ENCODE measurements around the gene HMGN2. TPM values are rescaled to one million over a fixed set of nuclear protein-coding genes. Genes with fewer than 3 reads are reported as not detected.

HMGN2 gene
- total and polyA plus RNA-seq, 5 experiments from 2014 or later: 382 to 759 (median 634) TPM

DNA sequence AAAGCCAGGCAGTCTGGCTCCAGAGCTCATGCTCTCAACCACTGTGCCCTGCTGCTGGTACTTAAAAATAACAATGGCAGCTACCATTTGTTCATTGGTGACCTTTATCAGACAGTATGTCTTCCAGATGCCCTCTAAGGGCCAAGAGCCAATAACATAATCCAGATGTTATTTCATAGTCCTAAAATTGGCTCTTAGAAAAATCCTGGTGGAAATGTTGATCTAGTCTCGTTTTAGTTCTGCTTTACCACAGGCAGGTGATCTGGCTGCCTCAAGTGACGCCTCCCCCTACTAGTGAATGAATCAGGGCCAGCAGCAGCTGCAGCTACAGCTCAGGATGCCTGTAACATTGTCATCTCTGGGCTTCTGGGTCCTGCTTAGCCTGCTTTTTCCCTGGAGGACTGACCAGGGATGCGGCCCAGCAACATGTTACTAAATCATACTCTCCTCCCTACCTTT, 12.6 kb upstream of the HMGN2 start:
- ATAC-seq: no peak
- no peaks in the 10 kb centered on the region for H3K9me3 Mint-ChIP-seq
- POLR2A ChIA-PET: interaction anchor here (1.4 kb wide), 1 partner anchor 12 kb away, joined by 4 read pairs; the partner anchor contains the start of gene HMGN2
- no peak overlapping the region for H3K27ac Mint-ChIP-seq
- DNase-seq: no peak
- H3K4me1 Mint-ChIP-seq: no peaks in the 10 kb centered on the region
- H3K4me3 Mint-ChIP-seq: no peak overlapping the region
- H3K36me3 Mint-ChIP-seq: peaks cover 7 to 71% (median 10%) of the 10 kb centered on the region in 3 donors
- no peaks in the 10 kb centered on the region for H3K27me3 Mint-ChIP-seq

DNA sequence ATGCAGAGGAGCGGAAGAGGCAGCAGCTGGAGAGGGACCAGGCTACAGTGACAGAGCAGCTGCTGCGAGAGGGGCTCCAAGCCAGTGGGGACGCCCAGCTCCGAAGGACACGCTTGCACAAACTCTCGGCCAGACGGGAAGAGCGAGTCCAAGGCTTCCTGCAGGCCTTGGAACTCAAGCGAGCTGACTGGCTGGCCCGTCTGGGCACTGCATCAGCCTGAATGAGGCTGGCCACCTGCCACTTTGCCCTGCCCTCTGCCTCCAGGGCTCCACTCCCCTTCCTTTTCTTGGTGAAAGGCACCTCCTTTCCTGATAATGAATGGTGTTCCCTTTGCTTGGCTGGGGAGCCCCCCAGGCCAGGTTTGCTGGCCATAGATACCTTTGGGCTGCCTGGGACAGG, 3.3 kb upstream of the HMGN2 start:
- H3K4me3 Mint-ChIP-seq: no peak overlapping the region
- peaks cover 0 to 52% (median 15%) of the 10 kb centered on the region in 3 donors for H3K36me3 Mint-ChIP-seq
- POLR2A ChIA-PET: no interaction called here
- ATAC-seq (no peak), DNase-seq (no peak)
- H3K4me1 Mint-ChIP-seq: peaks cover 14 to 29% (median 26%) of the 10 kb centered on the region in 4 donors
- H3K9me3 Mint-ChIP-seq: no peaks in the 10 kb centered on the region
- H3K27me3 Mint-ChIP-seq: no peaks in the 10 kb centered on the region
- H3K27ac Mint-ChIP-seq: no peak overlapping the region

DNA sequence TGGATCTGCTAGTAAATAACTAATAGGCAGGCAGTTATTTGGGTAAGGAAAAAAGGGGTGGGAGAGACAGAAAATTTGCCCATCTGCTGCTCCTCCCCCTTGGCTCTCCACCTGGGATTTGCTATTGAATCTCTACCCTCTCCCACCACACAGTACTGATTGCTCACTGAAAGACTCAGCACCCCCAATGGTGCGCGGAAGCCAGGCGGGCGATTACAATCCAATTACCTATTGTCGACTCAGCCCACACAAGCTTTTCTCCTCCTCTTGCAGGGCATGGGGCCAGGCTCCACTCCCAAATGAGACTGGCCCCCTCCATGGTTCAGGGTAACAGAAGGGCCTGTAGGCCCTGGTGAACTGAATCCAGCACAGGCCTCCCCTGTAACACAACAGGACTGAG, 2.7 kb upstream of the HMGN2 start:
- no peak overlapping the region for H3K4me3 Mint-ChIP-seq
- H3K9me3 Mint-ChIP-seq: no peaks in the 10 kb centered on the region
- no peaks in the 10 kb centered on the region for H3K27me3 Mint-ChIP-seq
- POLR2A ChIA-PET: interaction anchor here (0.6 to 0.7 kb wide), 2 partner anchors 27 to 443 kb away, joined by 3 read pairs; no protein-coding TSS in a partner anchor
- peaks cover 0 to 56% (median 15%) of the 10 kb centered on the region in 3 donors for H3K36me3 Mint-ChIP-seq
- no peak for ATAC-seq
- H3K27ac Mint-ChIP-seq: peak overlapping the region in 1 of 10 donors; percentile 48
- H3K4me1 Mint-ChIP-seq: peaks cover 15 to 35% (median 32%) of the 10 kb centered on the region in 4 donors
- no peak for DNase-seq

DNA sequence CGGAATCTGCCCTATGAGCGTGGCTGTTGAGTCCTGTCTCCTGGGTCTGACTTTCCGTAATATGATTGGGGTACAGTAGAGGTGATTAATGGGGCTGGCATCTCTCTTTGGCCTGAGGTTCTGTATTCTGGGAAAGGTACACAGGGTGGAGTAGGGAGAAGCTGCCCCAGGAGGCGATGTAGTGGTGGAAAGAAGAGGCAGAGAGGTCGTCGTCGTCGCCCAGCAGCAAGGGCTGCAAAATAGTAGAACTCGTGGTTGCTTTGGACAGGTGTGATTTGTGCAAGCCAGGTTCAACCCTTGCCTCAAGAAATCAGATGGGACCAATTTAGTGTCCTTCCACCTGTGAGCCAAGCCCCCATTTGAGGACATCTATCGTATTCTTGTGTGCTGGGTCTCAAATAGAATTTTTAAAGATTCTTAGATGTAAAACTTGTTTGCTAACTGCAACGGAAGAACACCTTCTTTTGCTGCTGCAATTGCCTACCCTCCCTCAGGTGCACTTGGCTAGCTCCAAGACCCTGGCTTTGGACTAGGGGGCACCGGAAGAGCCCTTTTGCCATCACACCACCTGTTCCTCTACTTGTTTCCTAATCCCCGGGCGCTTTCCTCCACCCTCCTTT, 1.3 kb upstream of the HMGN2 start:
- ATAC-seq: no peak
- Mint-ChIP-seq H3K27me3 (no peaks in the 10 kb centered on the region), H3K4me3 (peak overlapping the region; percentile 86 to 97 (median 94)), H3K36me3 (peaks cover 0 to 54% (median 11%) of the 10 kb centered on the region in 3 donors), H3K9me3 (no peaks in the 10 kb centered on the region), H3K27ac (peak overlapping the region in 9 of 10 donors; percentile 56 to 99 (median 75)), H3K4me1 (peaks cover 16 to 42% (median 40%) of the 10 kb centered on the region in 4 donors)
- DNase-seq: peak in 1 of 10 donors; percentile 3
- POLR2A ChIA-PET: interaction anchor here (0.8 to 3.9 kb wide), 14 partner anchors 11 to 394 kb away, joined by 3 to 43 read pairs (median 4); partner anchors contain the start of genes CEP85, DHDDS and SH3BGRL3

DNA sequence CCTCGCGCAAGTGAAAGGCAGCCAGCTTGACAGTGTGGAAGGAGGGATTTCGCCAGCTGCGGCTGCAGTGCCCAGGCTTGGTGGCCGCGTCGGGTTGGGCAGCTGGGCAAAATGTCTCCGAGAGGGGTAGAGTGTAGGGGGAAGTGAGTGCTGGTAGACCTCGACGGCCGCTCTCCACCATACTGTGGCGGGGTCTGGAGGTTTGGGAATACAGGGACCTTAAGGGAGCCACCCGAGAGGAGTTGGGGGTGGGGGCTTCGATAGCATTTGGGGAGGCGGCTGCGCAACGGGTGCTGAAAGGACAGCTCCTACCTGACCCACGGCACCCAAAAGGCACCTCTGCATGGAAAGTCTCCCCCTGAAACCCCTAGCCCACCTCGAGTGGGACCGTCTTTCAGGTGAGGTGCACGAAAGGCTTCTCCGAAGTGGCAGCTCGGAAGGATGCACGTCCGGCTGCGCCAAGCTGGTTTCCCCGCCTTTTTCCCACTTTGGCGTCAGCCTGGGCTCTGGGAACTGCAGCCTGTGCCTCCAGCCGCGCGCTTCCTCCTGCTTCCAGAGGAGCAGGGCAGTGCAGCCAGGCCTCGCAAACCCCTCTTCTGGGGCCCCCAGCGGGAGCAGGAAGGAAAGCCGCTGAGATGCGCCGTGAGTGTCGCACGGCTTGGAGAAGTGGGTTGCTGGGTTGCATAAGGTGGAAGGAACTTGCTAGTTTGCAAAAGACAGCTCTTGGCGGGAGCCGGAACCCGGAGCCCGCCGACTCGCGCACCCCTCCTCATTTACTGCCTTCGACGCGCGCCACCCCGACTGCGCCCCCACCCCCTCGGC, 531 bp upstream of the HMGN2 start:
- Mint-ChIP-seq H3K9me3 (no peaks in the 10 kb centered on the region), H3K4me3 (peak overlapping the region; percentile 86 to 97 (median 94)), H3K36me3 (peaks cover 0 to 55% (median 10%) of the 10 kb centered on the region in 3 donors), H3K27me3 (no peaks in the 10 kb centered on the region), H3K27ac (peak overlapping the region; percentile 92 to 99 (median 97)), H3K4me1 (peaks cover 18 to 49% (median 47%) of the 10 kb centered on the region in 4 donors)
- peak; percentile 39 to 43 for ATAC-seq
- POLR2A ChIA-PET: interaction anchor here (0.6 to 3.9 kb wide), 25 partner anchors 10 to 652 kb away, joined by 3 to 43 read pairs (median 4); partner anchors contain the start of genes CEP85, DHDDS, MTFR1L and PIGV
- peak in 8 of 10 donors; percentile 9 to 66 (median 26) for DNase-seq

DNA sequence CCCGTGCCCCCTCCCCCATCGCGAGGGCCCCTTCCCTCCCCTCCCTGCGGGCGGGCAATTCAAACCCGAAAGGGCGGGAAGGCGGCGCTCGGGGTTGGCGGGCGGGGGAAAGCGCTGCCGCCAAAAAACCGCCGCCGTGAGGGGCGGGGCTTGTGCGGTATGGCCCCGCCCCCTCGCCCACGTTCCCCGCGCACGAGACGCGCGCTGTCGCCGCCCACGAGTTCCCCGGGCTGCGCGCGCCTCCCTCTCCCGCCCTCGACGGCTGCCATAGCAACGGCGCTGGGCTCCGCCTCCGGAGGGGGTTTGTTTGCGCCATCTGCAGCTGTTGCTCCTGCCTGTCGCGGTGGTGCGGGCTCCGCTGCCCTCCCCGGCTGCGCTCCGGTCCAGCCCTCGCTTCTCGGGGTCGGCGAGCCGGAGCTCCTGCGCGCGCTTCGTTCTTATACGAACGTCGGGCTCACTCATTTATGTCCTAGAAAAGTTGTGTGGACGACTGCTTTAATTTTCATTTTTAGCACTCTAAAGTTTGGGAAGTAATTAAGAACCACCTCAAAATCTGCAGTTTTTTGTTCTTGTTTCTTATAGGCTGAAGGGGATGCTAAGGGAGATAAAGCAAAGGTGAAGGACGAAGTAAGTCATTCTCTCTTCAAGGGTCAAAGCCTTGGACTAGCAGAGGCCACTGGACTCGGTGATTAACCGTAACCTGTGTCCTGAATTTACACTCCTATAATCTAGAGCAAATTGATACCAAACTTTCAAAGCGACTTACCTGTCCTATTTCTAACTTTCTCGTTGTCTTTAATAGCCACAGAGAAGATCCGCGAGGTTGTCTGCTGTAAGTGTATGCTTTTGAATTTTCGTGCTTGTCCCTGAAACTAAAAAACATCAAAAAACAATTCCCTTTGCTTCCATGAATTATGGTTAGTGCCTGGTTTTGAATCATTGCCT, 933 bp downstream of the HMGN2 start:
- peak; percentile 94 to 98 (median 96) for DNase-seq
- H3K4me3 Mint-ChIP-seq: peak overlapping the region; percentile 86 to 95 (median 89)
- H3K36me3 Mint-ChIP-seq: peaks cover 0 to 56% (median 10%) of the 10 kb centered on the region in 3 donors
- no peaks in the 10 kb centered on the region for H3K27me3 Mint-ChIP-seq
- POLR2A ChIA-PET: interaction anchor here (0.6 to 3.9 kb wide), 18 partner anchors 9 to 975 kb away, joined by 3 to 43 read pairs (median 6); partner anchors contain the start of genes DHDDS, MTFR1L and PIGV
- no peaks in the 10 kb centered on the region for H3K9me3 Mint-ChIP-seq
- peaks cover 16 to 60% (median 54%) of the 10 kb centered on the region in 4 donors for H3K4me1 Mint-ChIP-seq
- H3K27ac Mint-ChIP-seq: peak overlapping the region; percentile 74 to 92 (median 90)
- ATAC-seq: peak; percentile 71 to 76

DNA sequence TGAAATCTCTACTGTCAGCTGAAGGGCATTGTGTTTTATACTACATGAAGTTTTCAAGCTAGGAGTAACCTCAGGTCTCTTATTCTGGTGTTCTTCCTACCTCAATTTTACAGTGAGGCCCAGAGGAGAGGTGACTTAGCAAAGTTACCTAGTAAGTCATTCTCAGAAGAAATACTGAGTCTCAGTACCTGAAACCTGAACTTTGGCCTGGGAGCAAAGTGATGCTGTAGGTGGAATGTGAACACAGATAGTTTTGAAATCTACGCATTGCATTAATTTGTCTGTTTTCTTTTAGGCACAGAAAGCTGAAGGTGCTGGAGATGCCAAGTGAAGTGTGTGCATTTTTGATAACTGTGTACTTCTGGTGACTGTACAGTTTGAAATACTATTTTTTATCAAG, 2.6 kb downstream of the HMGN2 start:
- H3K4me1 Mint-ChIP-seq: peaks cover 21 to 57% (median 56%) of the 10 kb centered on the region in 4 donors
- peak overlapping the region in 7 of 10 donors; percentile 31 to 92 (median 77) for H3K27ac Mint-ChIP-seq
- POLR2A ChIA-PET: interaction anchor here (0.6 to 1.4 kb wide), 4 partner anchors 43 to 1022 kb away, joined by 3 read pairs; partner anchors contain the start of gene DHDDS
- ATAC-seq: no peak
- DNase-seq: no peak
- no peaks in the 10 kb centered on the region for H3K27me3 Mint-ChIP-seq
- H3K36me3 Mint-ChIP-seq: peaks cover 0 to 62% (median 12%) of the 10 kb centered on the region in 3 donors
- H3K9me3 Mint-ChIP-seq: no peaks in the 10 kb centered on the region
- peak overlapping the region in 8 of 10 donors; percentile 42 to 91 (median 72) for H3K4me3 Mint-ChIP-seq

DNA sequence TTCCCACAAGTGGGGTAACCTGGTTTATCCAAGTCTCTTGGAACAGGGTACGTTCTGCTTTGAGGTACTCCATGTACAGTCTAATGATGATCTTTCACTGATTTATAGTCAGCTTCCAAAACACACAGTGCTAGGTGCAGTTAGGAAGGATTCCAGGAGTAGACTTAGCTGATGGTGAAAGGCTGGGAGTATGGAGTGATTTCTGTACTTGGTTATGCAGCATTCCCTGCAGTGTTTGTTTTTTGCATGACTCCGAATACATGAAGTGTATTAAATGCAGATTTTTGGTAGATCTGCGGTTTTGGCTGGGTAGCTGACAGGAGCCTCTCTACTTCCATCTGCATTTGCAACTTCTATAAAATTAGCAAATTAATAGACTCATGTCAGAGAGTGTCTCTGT, 3.7 kb downstream of the HMGN2 start:
- Mint-ChIP-seq H3K36me3 (peaks cover 0 to 63% (median 12%) of the 10 kb centered on the region in 3 donors), H3K9me3 (no peaks in the 10 kb centered on the region), H3K27me3 (no peaks in the 10 kb centered on the region), H3K27ac (peak overlapping the region in 6 of 10 donors; percentile 12 to 77 (median 60)), H3K4me1 (peaks cover 16 to 48% (median 45%) of the 10 kb centered on the region in 4 donors), H3K4me3 (peak overlapping the region in 1 of 10 donors; percentile 15)
- POLR2A ChIA-PET: interaction anchor here (0.6 kb wide), 1 partner anchor 244 kb away, joined by 3 read pairs; no protein-coding TSS in a partner anchor
- DNase-seq (no peak), ATAC-seq (no peak)

DNA sequence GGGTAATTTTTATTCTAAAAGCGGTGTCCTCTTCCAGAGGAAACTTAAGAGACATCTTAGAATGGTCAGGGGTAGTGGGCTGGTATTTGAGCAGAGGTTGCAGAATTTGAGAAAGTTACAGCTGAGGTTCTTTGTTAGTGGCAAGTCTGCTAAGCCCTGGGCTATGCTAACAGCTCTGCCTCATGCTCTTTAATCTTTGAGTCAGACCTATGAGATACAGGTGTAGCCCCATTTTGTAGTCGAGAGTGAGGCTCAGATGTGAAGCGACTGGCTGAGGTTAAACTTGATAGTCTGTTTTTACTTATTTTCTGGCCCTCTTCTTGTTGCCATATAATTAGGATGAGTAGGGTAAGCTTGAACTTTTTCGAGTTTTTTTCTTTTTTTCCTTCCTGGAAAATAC, 4.7 kb downstream of the HMGN2 start:
- Mint-ChIP-seq H3K4me3 (peak overlapping the region in 1 of 10 donors; percentile 10), H3K36me3 (peaks cover 0 to 69% (median 12%) of the 10 kb centered on the region in 3 donors), H3K4me1 (peaks cover 14 to 43% (median 37%) of the 10 kb centered on the region in 4 donors), H3K27ac (peak overlapping the region in 4 of 10 donors; percentile 20 to 70 (median 57)), H3K9me3 (no peaks in the 10 kb centered on the region), H3K27me3 (no peaks in the 10 kb centered on the region)
- POLR2A ChIA-PET: no interaction called here
- DNase-seq (no peak), ATAC-seq (no peak)

DNA sequence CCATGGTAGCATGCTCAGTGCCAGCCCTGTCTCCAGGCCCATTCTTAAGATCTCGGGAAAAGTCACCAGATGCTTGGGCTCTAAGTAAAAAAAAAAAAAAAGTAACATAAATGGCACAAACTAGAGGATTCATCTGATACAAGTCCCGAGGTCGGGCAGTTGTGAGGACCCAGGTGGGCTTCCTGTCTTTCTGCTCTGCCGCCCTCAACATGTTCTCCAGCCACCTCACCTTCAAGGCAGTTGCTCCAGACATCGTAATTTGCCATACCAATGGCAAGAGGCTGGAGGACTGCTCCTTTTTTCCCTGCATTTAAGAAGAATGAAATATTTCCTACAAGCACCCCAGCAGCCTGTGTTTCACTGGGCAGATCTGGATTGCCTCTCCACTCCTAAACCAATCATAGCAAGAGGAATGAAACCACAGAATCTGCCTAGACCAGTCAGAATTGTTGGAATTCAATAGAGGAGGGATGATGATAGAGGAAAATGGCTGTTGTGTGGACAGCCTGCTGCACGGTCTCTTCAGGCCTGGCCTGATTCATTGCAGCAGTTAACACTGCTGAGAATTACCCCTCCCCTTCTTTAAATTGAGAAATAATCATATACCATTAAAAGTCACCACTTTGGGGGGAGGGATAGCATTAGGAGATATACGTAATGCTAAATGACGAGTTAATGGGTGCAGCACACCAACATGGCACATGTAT, 5.4 kb downstream of the HMGN2 start:
- DNase-seq (no peak), ATAC-seq (no peak)
- no peak overlapping the region for H3K4me3 Mint-ChIP-seq
- no peaks in the 10 kb centered on the region for H3K27me3 Mint-ChIP-seq
- H3K27ac Mint-ChIP-seq: peak overlapping the region in 7 of 10 donors; percentile 20 to 88 (median 60)
- peaks cover 14 to 43% (median 37%) of the 10 kb centered on the region in 4 donors for H3K4me1 Mint-ChIP-seq
- no peaks in the 10 kb centered on the region for H3K9me3 Mint-ChIP-seq
- peaks cover 0 to 69% (median 12%) of the 10 kb centered on the region in 3 donors for H3K36me3 Mint-ChIP-seq
- POLR2A ChIA-PET: no interaction called here

DNA sequence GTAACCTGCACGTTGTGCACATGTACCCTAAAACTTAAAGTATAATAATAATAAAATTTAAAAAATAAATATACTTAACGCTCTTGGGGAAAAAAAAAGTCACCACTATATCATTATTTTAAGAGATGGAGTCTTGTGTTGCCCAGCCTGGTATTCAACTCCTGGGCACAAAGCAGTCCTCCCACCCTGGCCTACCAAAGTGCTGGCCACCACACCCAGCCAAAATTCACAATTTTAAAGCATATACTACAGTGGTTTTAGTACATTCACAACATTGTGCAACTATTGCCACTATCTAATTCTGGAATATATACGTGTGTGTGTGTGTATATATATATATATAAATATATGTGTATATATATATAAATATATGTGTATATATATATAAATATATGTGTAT, 5.9 kb downstream of the HMGN2 start:
- Mint-ChIP-seq H3K4me3 (no peak overlapping the region), H3K4me1 (peaks cover 16 to 41% (median 36%) of the 10 kb centered on the region in 4 donors), H3K36me3 (peaks cover 0 to 67% (median 10%) of the 10 kb centered on the region in 3 donors), H3K27me3 (no peaks in the 10 kb centered on the region), H3K27ac (peak overlapping the region in 1 of 10 donors; percentile 53), H3K9me3 (no peaks in the 10 kb centered on the region)
- POLR2A ChIA-PET: interaction anchor here (0.8 kb wide), 1 partner anchor 12 kb away, joined by 3 read pairs; no protein-coding TSS in a partner anchor
- DNase-seq (no peak), ATAC-seq (no peak)

Measured in naive thymus-derived CD8-positive, alpha-beta T cell (primary cell).